NCI-H2107 treated with DMSO at 0.1 percent for 48 hours (cell line): Measurements from ENCODE around the gene RGS7.
"Not testable (repeated sequence)": the region's sequence is repeated elsewhere in the genome, so short reads cannot be mapped to it uniquely, and the experiment has no call there.

ENCODE experiments used
- DNase-seq: peaks from one replicate; lab custom pipeline; 2025; ENCODE audit not compliant: unreplicated experiment; lab: John Stamatoyannopoulos, UW

RGS7 gene

GRCh38 chr1:241274693-241275092 is 82.3 kb downstream of the RGS7 start:
- DNase-seq = no peak

- no peak for DNase-seq
These were observed 84.2 kb downstream of the RGS7 start for GRCh38 chr1:241272828-241273227.

DNA sequence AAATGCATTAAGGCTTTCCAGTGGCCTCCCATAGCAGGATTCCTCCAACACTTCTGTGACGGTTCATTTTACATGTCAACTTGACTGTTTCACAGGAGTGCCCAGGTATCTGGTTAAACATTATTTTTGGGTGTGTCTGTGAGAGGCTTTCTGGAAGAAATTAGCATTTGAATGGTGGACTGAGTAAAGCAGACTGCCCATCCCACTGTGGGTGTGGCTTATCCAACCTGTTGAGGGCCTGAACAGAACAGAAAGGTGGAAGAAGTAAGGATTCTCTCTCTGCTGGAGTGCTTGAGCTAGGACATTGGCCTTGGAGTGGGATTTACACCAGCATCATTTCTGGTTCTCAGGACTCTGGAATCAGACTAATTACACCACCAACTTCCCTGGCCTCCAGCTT is 85.6 kb downstream of the RGS7 start:
- no peak for DNase-seq

DNA sequence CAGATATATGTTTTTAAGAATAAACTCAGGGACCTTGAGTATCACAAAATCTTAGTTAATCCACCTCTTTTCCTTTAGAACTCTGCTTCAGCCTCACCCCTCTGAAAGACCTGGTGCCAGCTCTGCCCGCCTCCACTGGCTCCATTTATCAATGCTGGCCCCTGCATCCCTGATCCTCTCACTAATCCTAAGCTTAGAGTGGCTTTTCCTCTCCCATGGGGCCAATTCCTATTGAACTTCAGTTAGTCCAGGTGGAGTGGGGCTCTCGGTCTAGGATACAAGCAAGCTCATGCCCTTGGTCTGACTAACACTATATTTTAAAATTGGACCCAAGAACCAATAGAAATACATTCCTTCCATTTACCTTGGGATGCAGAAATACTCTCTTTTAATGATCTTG is 87.0 kb downstream of the RGS7 start:
- DNase-seq = no peak

DNA sequence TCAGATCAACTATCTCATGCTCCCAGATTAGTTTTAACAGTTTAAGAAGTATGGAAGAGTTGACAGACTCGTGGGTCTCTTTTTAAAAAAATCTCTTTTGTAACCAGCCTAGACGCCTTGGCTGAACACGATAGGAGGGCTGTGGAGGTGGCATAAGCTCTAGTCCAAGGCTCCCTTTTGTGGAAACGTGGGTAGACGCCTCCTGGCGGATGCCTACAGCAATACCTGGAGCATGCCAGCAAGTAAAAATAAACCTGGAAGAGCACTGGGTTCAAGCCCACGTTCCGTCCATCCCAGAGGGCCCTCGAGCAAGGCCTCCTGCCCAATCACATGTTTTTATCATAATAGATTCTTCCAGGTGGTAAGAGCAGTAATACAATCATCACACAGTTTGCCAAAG is 87.9 kb downstream of the RGS7 start:
- no peak for DNase-seq

DNA sequence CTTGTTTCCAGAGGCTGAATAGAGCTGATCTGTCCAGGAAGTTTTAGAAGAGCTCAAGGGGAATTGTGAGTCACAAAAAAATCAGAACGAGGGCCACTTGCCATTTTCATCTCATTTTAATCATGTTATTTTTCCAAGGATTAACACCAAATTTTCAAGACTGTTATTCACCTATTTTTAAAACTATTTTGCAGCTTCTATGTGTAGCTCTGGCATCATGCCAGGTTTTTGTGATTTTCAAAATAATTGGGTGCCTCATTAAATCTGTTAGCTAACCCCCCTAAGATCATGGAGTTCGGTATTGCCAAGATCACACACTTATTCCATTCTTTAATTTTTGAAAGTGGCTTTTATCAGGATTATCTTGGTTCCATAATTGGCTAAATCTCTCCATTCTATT is 90.9 kb downstream of the RGS7 start:
- DNase-seq = no peak

DNA sequence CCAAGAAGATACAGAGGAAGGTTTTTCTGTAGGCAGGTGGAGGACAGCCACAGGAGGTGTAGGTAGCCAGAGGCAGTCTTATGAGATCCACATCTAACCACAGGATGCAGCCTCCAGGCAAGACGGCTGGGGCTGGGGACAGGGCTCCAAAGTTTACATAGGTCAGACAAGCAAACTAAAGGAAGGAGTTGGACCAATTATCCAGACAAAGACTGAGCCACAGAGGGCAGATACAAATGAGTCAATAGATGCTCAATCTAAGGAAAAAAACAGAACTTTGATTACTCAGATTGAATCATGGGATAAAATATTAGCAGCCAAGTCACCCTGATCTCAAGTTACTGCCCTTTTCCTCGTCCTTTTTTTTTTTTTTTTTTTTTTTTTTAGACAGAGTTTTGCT is 91.6 kb downstream of the RGS7 start:
- no peak for DNase-seq

DNA sequence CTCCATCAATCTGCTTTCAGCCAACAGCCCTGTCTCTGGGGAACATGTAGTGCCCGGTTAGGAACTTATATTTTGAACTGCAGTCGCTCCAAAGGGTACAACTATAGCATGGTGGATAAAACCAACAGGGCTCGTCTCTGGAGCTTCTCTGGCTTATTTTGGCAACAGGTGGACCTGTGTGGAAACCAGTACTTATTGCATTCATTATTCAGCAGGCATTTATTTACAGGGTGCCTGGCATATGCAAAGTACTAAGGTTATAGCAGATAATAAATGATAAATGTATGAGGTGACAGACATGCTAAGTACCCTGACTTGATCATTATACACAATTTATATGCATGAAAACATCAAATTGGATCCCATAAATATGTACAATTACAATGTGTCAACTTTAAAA is 93.7 kb downstream of the RGS7 start:
- DNase-seq = no peak

DNA sequence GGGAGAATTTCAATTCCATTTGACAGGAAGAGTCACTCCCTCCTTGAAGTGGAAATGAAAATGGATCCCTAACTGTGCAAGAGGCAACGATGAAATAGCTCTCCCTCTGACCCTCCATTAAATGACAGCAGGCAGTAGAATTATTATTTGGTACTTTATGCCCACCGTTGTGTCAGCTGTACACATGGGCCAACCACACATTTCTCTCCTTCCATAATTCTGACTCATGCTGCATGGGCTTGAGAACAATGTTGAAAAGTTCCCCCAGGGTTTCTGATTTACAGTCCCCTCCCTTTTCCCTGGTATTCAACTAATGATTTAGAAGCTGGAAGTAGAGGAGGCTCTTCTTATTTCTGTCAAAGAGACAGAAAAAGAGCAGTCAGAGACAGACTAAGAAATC is 103.5 kb downstream of the RGS7 start:
- DNase-seq = no peak

DNA sequence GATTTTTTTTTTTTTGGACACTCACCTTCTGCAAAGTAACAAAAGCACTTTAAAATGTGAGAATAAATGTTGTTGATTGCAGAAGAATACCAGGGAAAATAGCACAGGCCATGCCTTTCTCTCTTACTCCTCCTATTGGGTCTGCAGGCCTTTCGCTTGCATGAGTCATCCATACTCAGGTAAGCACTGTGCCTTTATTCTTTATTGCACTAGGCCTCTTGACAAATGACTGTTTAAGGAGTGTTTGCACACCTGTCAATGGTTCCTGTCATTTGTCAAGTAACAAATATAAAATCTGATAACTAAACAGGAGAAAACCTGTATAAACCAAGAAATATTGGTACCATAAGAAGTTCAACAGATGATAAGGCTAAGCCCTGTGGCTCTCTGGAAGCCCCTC is 106.5 kb downstream of the RGS7 start:
- DNase-seq = peak; percentile 94

DNA sequence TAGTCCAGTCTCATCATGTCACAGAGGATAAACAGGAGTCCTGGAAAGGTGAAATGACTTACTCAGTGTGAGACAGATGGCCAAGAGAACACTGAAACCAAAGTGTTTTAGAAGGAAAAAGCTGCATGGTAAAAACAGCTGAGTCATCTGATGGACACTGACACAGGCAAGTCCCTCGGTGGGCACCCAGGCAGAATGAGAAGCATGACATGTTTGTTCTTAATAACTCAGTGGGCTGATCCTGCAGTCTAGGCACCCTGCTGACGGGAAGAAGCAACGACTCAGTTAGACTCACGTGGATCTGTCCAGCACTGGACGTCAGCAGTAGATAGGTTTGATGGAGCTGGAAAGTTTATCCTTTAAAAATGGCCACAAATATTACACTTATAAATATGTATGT is 116.9 kb downstream of the RGS7 start:
- DNase-seq = no peak

DNA sequence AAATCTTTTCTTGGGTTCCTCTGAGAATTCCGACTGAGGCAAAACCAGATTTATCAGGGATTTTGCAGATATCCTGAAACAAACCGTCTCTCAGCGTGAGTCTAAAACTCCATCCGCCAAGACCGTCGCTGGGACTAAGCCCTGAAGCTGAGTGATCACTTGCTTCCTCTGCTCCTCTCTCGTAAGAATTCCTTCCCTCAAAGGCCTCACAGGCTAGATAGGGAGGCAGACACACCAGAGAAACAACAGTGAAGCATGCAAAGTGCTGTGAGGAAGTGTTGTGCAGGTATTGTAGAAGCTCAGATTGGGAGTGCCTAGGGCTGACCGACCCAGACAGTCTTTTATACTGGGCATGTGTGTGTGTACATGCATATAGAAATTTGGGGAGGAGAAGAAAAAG is 119.1 kb downstream of the RGS7 start:
- DNase-seq = no peak

GRCh38 chr1:241235256-241235897 is 121.6 kb downstream of the RGS7 start:
- no peak for DNase-seq

DNA sequence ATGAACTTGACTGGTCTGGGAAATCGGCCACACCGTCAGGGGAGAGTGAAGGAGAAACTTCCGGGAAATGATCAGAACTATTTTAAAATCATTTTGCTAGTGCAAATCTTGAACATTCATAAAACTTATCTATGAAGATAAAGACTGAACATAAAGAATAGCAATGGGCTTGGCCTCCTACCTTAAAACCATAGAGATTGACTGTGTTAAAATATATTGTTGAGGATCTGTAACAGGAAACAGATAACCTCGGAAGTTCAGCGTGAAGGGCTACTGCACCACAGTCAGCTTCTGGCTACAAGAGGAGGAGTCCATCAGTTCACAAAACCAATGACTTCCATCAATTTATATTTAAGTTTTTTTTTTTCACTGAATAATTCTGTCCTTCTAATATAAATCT is 127.3 kb downstream of the RGS7 start:
- no peak for DNase-seq

GRCh38 chr1:241229216-241229615 is 127.8 kb downstream of the RGS7 start:
- no peak for DNase-seq

- no peak for DNase-seq
These were observed 128.7 kb downstream of the RGS7 start for GRCh38 chr1:241228339-241228738.

- peak; percentile 90 for DNase-seq
These were observed 131.3 kb downstream of the RGS7 start for GRCh38 chr1:241225741-241226140.

DNA sequence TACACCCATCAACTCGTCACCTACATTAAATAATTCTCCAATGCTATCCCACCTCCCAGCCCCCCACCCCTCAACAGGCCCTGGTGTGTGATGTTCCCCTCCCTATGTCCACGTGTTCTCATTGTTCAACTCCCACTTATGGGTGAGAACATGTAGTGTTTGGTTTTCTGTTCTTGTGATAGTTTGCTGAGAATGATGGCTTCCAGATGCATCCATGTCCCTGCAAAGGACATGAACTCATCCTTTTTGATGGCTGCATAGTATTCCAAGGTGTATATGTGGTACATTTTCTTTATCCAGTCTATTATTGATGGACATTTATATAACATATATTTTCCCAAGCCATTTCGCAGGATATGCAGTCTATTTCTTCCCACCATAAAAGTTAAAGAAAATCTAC is 132.8 kb downstream of the RGS7 start:
- not testable (repeated sequence) for DNase-seq

DNA sequence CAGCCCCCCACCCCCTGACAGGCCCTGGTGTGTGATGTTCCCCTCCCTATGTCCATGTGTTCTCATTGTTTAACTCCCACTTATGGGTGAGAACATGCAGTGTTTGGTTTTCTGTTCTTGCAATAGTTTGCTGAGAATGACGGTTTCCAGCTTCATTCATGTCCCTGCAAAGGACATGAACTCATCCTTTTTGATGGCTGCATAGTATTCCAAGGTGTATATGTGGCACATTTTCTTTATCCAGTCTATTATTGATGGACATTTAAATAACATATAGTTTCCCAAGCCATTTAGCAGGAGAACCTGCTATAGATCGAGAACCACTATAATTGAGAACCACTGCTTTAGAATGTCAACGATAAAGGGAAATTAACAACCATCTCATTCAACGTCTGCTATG is 134.2 kb downstream of the RGS7 start:
- not testable (repeated sequence) for DNase-seq

DNA sequence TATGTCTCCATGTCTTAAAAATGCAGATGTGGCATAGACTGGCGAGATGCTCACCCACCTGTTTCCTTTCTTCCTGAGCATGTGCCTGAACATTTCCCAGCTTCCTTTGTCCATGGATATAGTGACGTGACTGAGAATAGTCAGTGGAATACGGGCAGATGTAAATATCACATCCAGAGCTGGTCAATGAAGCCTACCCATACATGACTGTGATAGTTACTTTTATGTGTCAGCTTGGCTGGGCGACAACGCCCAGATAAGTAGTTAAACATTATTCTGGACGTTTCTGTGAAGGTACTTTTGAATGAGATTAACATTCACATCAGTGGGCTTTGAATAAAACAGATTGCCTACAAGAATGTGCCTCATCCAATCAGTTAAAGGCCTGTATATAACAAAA is 135.7 kb downstream of the RGS7 start:
- DNase-seq = no peak

GRCh38 chr1:241220913-241221312 is 136.1 kb downstream of the RGS7 start:
- not testable (repeated sequence) for DNase-seq

- no peak for DNase-seq
These were observed 137.6 kb downstream of the RGS7 start for GRCh38 chr1:241219449-241219848.

GRCh38 chr1:241217516-241217915 is 139.5 kb downstream of the RGS7 start:
- DNase-seq = no peak

- DNase-seq = no peak
These were observed 141.3 kb downstream of the RGS7 start for GRCh38 chr1:241215683-241216082.
